Erythroblast (primary cell): ENCODE results near the gene WNT8A.

Experiments used
- GATA1 ChIP-seq: IDR thresholded peaks from 2 replicates; pipeline ENCODE4 v1.6.1; 2011; ENCODE audit warnings: low read depth, mild to moderate bottlenecking, control low read depth, low read length, moderate library complexity
- POLR2A ChIP-seq: IDR thresholded peaks from 2 replicates; pipeline ENCODE4 v1.6.1; 2011; ENCODE audit warnings: mild to moderate bottlenecking, low read length

DNA sequence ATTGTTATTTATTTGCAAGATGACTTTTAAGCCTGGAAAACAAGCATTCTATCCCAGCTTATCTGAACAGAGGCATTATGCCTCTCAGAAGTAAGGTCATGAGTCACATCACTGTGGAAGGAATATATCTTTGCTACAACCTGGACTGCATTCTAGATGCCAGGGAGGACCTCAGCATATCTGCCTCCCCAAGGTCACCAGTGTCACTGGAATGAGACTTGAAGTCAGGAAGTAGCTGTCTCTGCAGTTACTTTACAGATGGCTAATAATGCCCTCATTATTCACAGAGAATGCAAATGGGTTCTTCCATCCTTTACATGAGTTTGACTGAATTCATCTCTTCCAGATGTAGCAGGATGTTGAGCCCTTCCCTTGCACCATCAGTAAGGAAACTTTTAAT lies 46.6 kb upstream of the WNT8A start:
- TF ChIP-seq POLR2A (no peak), GATA1 (no peak)
